Right lobe of liver (tissue), 4 donors: ENCODE data around the gene CLIC5.

Experiments
- POLR2A ChIP-seq: fragments of 450-650 bp; IDR thresholded peaks from one replicate; pipeline ENCODE4 v1.6.1; 2017; ENCODE audit warnings: antibody characterized with exemption, mild to moderate bottlenecking
- TF ChIP-seq, protein P1 (sequence below), 4 donors: fragments of 200-600 bp in 3 of 4; fragments of 450-650 bp in 1 of 4; IDR thresholded peaks; one replicate each; pipeline versions ENCODE4 v1.5.1 to v1.8.0; 2016 to 2022; ENCODE audit warnings: antibody characterized with exemption in 4 of 4, mild to moderate bottlenecking in 2 of 4
- donor health status: DM: no; HTN: no; CAD: no.
- donor health status: DM: no; HTN: no; CAD: no.
- donor health status: DM: no; HTN: yes; CAD: no.

DNA sequence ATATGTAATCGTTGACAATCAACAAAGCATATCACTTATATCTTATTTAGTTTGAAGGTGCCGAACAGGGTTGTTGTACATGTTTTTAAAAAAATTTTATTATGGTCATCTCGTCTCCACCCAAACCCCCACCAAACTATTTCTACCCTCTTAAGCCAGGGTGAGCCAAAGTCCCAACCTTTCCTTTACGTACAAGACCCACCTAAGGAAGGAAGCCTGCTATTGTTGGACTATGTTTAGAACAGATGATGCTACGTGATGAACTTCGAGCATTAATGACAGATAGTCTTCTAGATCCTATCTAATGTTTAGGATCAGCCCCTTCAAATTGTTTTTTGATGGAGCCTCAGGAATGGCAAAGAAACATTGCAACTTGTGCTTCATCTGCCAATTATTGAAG, 44.4 kb downstream of the CLIC5 start:
- no peak for TF ChIP-seq POLR2A
- TF ChIP-seq, protein P1, sequence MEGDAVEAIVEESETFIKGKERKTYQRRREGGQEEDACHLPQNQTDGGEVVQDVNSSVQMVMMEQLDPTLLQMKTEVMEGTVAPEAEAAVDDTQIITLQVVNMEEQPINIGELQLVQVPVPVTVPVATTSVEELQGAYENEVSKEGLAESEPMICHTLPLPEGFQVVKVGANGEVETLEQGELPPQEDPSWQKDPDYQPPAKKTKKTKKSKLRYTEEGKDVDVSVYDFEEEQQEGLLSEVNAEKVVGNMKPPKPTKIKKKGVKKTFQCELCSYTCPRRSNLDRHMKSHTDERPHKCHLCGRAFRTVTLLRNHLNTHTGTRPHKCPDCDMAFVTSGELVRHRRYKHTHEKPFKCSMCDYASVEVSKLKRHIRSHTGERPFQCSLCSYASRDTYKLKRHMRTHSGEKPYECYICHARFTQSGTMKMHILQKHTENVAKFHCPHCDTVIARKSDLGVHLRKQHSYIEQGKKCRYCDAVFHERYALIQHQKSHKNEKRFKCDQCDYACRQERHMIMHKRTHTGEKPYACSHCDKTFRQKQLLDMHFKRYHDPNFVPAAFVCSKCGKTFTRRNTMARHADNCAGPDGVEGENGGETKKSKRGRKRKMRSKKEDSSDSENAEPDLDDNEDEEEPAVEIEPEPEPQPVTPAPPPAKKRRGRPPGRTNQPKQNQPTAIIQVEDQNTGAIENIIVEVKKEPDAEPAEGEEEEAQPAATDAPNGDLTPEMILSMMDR (IDR thresholded peaks at IDR 0.05): no peak
